Endothelial cell (in vitro differentiated cells): ENCODE measurements around the gene TRPM2. TPM values are rescaled to one million over a fixed set of nuclear protein-coding genes. Genes with fewer than 3 reads are reported as not detected.
A peak's percentile ranks its signal among the peaks of the same experiment; 100 is the strongest.

ENCODE experiments used
- DNase-seq: peaks from one replicate; pipeline ENCODE4 v3.0.0; 2021; ENCODE audit warnings: low spot score
- H3K27ac Mint-ChIP-seq: one replicate; pipeline ENCODE4 v1.8.0; 2021; ENCODE audit warnings: mixed read lengths, inconsistent platforms; ENCODE audit not compliant: unreplicated experiment
- H3K27me3 Mint-ChIP-seq: one replicate; pipeline ENCODE4 v1.8.0; 2021; ENCODE audit warnings: mild to moderate bottlenecking, moderate library complexity, mixed read lengths, inconsistent platforms; ENCODE audit not compliant: unreplicated experiment
- H3K36me3 Mint-ChIP-seq: one replicate; pipeline ENCODE4 v1.8.0; 2021; ENCODE audit warnings: mild to moderate bottlenecking, low read depth, mixed read lengths, inconsistent platforms; ENCODE audit not compliant: unreplicated experiment
- H3K4me1 Mint-ChIP-seq: one replicate; pipeline ENCODE4 v1.8.0; 2021; ENCODE audit warnings: mild to moderate bottlenecking, mixed read lengths, inconsistent platforms; ENCODE audit not compliant: unreplicated experiment
- H3K4me3 Mint-ChIP-seq: one replicate; pipeline ENCODE4 v1.8.0; 2021; ENCODE audit warnings: mild to moderate bottlenecking, mixed read lengths, inconsistent platforms; ENCODE audit not compliant: unreplicated experiment
- H3K9me3 Mint-ChIP-seq: one replicate; pipeline ENCODE4 v1.8.0; 2021; ENCODE audit warnings: mixed read lengths, inconsistent platforms; ENCODE audit not compliant: unreplicated experiment
- CTCF ChIP-seq: fragments of 200-600 bp; sonication (generic); IDR thresholded peaks from one replicate; pipeline ENCODE4 v1.5.0; 2021; ENCODE audit warnings: antibody characterized with exemption; ENCODE audit not compliant: unreplicated experiment
- total RNA-seq: library from RNA; stranded (reverse); fragmentation: NEBNext Ultra II Directional; extraction: Animal tissue kit (Norgen Biotek cat#: 25700); gene quantifications from one replicate; pipeline ENCODE4 v1.2.1, GENCODE V29; 2021; ENCODE audit not compliant: unreplicated experiment

The TRPM2 gene
- total RNA-seq, 1 donor from 2014 or later: 0.15 TPM

DNA sequence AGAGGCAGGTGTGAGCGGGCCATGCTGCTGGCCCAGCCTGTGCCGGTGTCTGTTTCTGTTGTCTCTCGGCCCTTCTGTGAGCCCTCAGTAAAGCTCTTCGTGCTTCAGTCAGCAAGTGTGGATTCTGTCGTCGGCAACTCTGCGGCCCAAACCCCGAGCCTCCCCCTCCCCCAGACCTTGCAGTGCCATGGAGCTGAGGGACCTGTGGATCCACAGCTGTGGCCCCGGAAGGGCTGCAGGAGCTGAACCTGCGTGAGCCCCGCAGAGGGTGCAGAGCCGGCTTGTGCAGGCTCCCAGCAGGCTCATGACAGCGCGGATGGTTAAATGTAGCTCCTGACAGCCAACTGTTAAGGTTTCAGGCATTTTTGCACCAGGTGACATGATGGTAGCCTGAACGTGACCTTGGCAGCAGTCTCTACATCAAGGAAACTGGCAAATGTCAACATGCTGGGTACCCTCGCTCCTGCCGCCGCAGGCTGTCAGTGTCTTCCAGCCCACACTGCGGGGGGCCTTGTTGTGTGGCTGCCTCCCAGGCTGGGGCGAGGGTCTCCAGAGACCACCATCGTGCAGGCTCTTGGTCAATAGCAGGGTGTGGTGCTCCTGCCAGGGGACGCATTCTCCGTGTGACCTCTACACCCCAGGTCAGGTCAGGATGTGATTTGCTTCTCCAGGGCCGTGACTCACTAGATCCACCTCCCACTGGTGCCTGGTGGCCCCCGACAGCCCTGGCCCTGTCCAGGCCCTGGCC is 108.8 kb downstream of the TRPM2 start:
- DNase-seq: no peak
- Mint-ChIP-seq H3K9me3 (no peaks in the 10 kb centered on the region), H3K4me1 (peaks cover 5% of the 10 kb centered on the region), H3K36me3 (peaks cover 6% of the 10 kb centered on the region), H3K27me3 (peaks cover 4% of the 10 kb centered on the region), H3K27ac (no peak overlapping the region), H3K4me3 (no peak overlapping the region)
- TF ChIP-seq CTCF: no peak

- no peak for DNase-seq
- H3K4me1 Mint-ChIP-seq: peaks cover 3% of the 10 kb centered on the region
- no peak overlapping the region for H3K27ac Mint-ChIP-seq
- no peak overlapping the region for H3K4me3 Mint-ChIP-seq
- peaks cover 4% of the 10 kb centered on the region for H3K27me3 Mint-ChIP-seq
- peaks cover 6% of the 10 kb centered on the region for H3K36me3 Mint-ChIP-seq
- no peaks in the 10 kb centered on the region for H3K9me3 Mint-ChIP-seq
- TF ChIP-seq CTCF: no peak
Measured at GRCh38 chr21:44462834-44463200, 109.4 kb downstream of the TRPM2 start.

GRCh38 chr21:44463724-44464123 is 110.3 kb downstream of the TRPM2 start:
- Mint-ChIP-seq H3K4me3 (no peak overlapping the region), H3K9me3 (no peaks in the 10 kb centered on the region), H3K27ac (no peak overlapping the region), H3K36me3 (peaks cover 6% of the 10 kb centered on the region), H3K4me1 (peaks cover 3% of the 10 kb centered on the region), H3K27me3 (peaks cover 4% of the 10 kb centered on the region)
- DNase-seq: no peak
- TF ChIP-seq CTCF: no peak

DNA sequence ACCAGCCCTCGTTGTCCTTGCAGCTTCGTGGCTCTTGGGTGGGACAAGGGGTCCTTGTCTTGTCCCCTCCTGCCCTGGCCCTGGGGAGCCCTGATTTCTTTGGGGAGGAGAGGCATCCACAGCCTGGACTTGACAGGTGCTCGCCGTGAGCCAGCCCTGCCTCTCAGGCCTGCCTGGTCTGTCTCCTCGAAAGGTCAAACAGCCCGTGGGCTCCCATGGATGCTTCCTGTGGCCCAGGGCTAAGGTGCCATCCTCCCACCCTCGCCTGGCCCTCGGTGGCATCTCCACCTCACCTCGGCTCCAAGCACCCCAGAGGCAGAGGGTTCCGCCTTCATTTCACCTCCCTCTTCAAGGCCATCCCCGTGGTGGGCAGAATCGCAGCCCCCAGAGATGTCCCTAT is 110.9 kb downstream of the TRPM2 start:
- no peak for TF ChIP-seq CTCF
- Mint-ChIP-seq H3K9me3 (no peaks in the 10 kb centered on the region), H3K4me1 (peaks cover 3% of the 10 kb centered on the region), H3K36me3 (peaks cover 6% of the 10 kb centered on the region), H3K4me3 (no peak overlapping the region), H3K27ac (no peak overlapping the region), H3K27me3 (peaks cover 4% of the 10 kb centered on the region)
- DNase-seq: no peak

GRCh38 chr21:44466351-44466954 is 113.0 kb downstream of the TRPM2 start:
- Mint-ChIP-seq H3K27ac (peak overlapping the region; percentile 4), H3K9me3 (no peaks in the 10 kb centered on the region), H3K27me3 (peaks cover 4% of the 10 kb centered on the region), H3K36me3 (peaks cover 6% of the 10 kb centered on the region), H3K4me1 (no peaks in the 10 kb centered on the region), H3K4me3 (no peak overlapping the region)
- no peak for TF ChIP-seq CTCF
- no peak for DNase-seq
